GM23338 (cell line): Measurements from ENCODE around the gene HS6ST3. TPM values are rescaled to one million over a fixed set of nuclear protein-coding genes. Genes with fewer than 3 reads are reported as not detected.

Experiments used
- ATAC-seq: fragments of 200-7000 bp; cut with Tn5 transposase; 3 replicates; pipeline ENCODE4 v1.9.1; 2020
- DNase-seq: peaks from one replicate; pipeline ENCODE4 v3.0.0-alpha.2; 2015; ENCODE audit warnings: low spot score
- H2AFZ ChIP-seq: fragments of 200-600 bp; sonication (generic); 2 replicates; pipeline ENCODE4 v1.8.0; 2016; ENCODE audit warnings: antibody characterized with exemption, mild to moderate bottlenecking, moderate library complexity
- H3F3A ChIP-seq: fragments of 200-600 bp; sonication (generic); replicated peaks from 2 replicates; pipeline ENCODE4 v1.8.0; 2017; ENCODE audit warnings: antibody characterized with exemption, mixed run types, low read depth
- H3K27ac ChIP-seq: fragments of 200-600 bp; sonication (generic); 2 replicates; pipeline ENCODE4 v1.6.1; 2016; ENCODE audit warnings: low read depth
- H3K27me3 ChIP-seq: fragments of 200-600 bp; sonication (generic); 2 replicates; pipeline ENCODE4 v1.8.0; 2016; ENCODE audit warnings: mild to moderate bottlenecking, mixed run types, moderate library complexity; ENCODE audit not compliant: insufficient read depth
- H3K36me3 ChIP-seq: fragments of 200-600 bp; sonication (generic); 2 replicates; pipeline ENCODE4 v1.8.0; 2016; ENCODE audit warnings: mild to moderate bottlenecking; ENCODE audit not compliant: insufficient read depth
- H3K4me1 ChIP-seq: fragments of 200-600 bp; sonication (generic); 2 replicates; pipeline ENCODE4 v1.8.0; 2016; ENCODE audit warnings: mild to moderate bottlenecking, moderate library complexity; ENCODE audit not compliant: insufficient read depth
- H3K4me2 ChIP-seq: fragments of 200-600 bp; sonication (generic); 2 replicates; pipeline ENCODE4 v1.7.1; 2017; ENCODE audit warnings: mixed run types
- H3K4me3 ChIP-seq: fragments of 200-600 bp; sonication (generic); 2 replicates; pipeline ENCODE4 v1.6.1; 2016; ENCODE audit warnings: mixed run types
- H3K79me2 ChIP-seq: fragments of 200-600 bp; sonication (generic); replicated peaks from 2 replicates; pipeline ENCODE4 v1.8.0; 2017; ENCODE audit warnings: mild to moderate bottlenecking; ENCODE audit not compliant: insufficient read depth
- H3K9me2 ChIP-seq: fragments of 200-600 bp; sonication (generic); 2 replicates; pipeline ENCODE4 v1.8.0; 2017; ENCODE audit not compliant: insufficient read depth
- H4K20me1 ChIP-seq: fragments of 200-600 bp; sonication (generic); replicated peaks from 2 replicates; pipeline ENCODE4 v1.8.0; 2017; ENCODE audit warnings: mild to moderate bottlenecking; ENCODE audit not compliant: insufficient read depth
- H3K27ac Mint-ChIP-seq: 2 replicates; pipeline ENCODE4 v1.8.0; 2020; ENCODE audit warnings: inconsistent platforms, mild to moderate bottlenecking, moderate library complexity, mixed read lengths
- H3K27me3 Mint-ChIP-seq: 3 replicates; pipeline ENCODE4 v1.8.0; 2022; ENCODE audit warnings: low read depth, mild to moderate bottlenecking, moderate library complexity, mixed read lengths, inconsistent platforms; ENCODE audit not compliant: insufficient read depth, poor library complexity
- H3K36me3 Mint-ChIP-seq: 3 replicates; pipeline ENCODE4 v1.8.0; 2021; ENCODE audit warnings: low read depth, mild to moderate bottlenecking, inconsistent platforms, moderate library complexity, mixed read lengths
- H3K4me1 Mint-ChIP-seq: 3 replicates; pipeline ENCODE4 v1.8.0; 2020; ENCODE audit warnings: mild to moderate bottlenecking, inconsistent platforms, mixed read lengths
- H3K4me3 Mint-ChIP-seq: 3 replicates; pipeline ENCODE4 v1.8.0; 2021; ENCODE audit warnings: moderate library complexity, mild to moderate bottlenecking, inconsistent platforms, mixed read lengths
- H3K9me3 Mint-ChIP-seq: 3 replicates; pipeline ENCODE4 v1.8.0; 2020; ENCODE audit warnings: moderate library complexity, mild to moderate bottlenecking, inconsistent platforms, mixed read lengths
- CREB1 ChIP-seq: fragments of 250-450 bp; sonication (Bioruptor Pico); IDR thresholded peaks from 2 replicates; pipeline ENCODE4 v1.5.0; 2020; ENCODE audit warnings: low read depth, mild to moderate bottlenecking, moderate library complexity
- CTCF ChIP-seq, 2 experiments: fragments of 200-600 bp in 1 of 2; sonication (generic) in 1 of 2; conservative IDR thresholded peaks; 2 replicates each; pipeline versions ENCODE4 v1.5.1 to v1.6.1; 2016 to 2017; ENCODE audit warnings: antibody characterized with exemption in 2 of 2, low read depth in 2 of 2, mild to moderate bottlenecking in 2 of 2, moderate library complexity in 1 of 2
- ETS1 ChIP-seq: IDR thresholded peaks from 2 replicates; pipeline ENCODE4 v1.6.1; 2016; ENCODE audit warnings: antibody characterized with exemption
- EZH2phosphoT487 ChIP-seq: fragments of 200-600 bp; sonication (generic); IDR thresholded peaks from one replicate; pipeline ENCODE4 v1.8.1; 2018; ENCODE audit warnings: antibody characterized with exemption; ENCODE audit not compliant: unreplicated experiment
- JUNB ChIP-seq: IDR thresholded peaks from one replicate; pipeline ENCODE4 v1.6.1; 2016; ENCODE audit warnings: antibody characterized with exemption; ENCODE audit not compliant: unreplicated experiment
- NANOG ChIP-seq: IDR thresholded peaks from 2 replicates; pipeline ENCODE4 v1.6.1; 2016; ENCODE audit warnings: antibody characterized with exemption, borderline replicate concordance
- POLR2AphosphoS5 ChIP-seq: IDR thresholded peaks from 2 replicates; pipeline ENCODE4 v1.6.1; 2016; ENCODE audit warnings: antibody characterized with exemption, low read depth
- STAT1 ChIP-seq: IDR thresholded peaks from one replicate; pipeline ENCODE4 v1.6.1; 2016; ENCODE audit warnings: antibody characterized with exemption; ENCODE audit not compliant: unreplicated experiment
- ZNF114 ChIP-seq: fragments of 250-450 bp; sonication (Bioruptor Pico); IDR thresholded peaks from 2 replicates; pipeline ENCODE4 v1.5.0; 2020; ENCODE audit warnings: mild to moderate bottlenecking, moderate library complexity
- ZNF331 ChIP-seq: fragments of 250-450 bp; sonication (Bioruptor Pico); IDR thresholded peaks from 2 replicates; pipeline ENCODE4 v1.5.0; 2020; ENCODE audit warnings: low read depth, mild to moderate bottlenecking, moderate library complexity
- polyA plus RNA-seq: library from polyadenylated mRNA; unstranded; fragments of >200 nt; fragmentation: Nextera tagmentation; extraction: Ambion mirVana; gene quantifications from 2 replicates; pipeline ENCODE4 v1.2.1, GENCODE V29; 2016
- total RNA-seq: library from RNA; depleted of rRNA; stranded (reverse); fragments of >200 nt; shearing (Covaris generic); gene quantifications from 2 replicates; pipeline ENCODE4 v1.2.3, GENCODE V29; 2014
- TF ChIP-seq, protein P1 (sequence below): IDR thresholded peaks from one replicate; pipeline ENCODE4 v1.6.1; 2018; ENCODE audit warnings: antibody characterized with exemption; ENCODE audit not compliant: unreplicated experiment

Gene HS6ST3
- total and polyA plus RNA-seq, 2 experiments from 2014 or later = 0.52 to 0.80 TPM

GRCh38 chr13:96178759-96179158 lies 88.9 kb downstream of the HS6ST3 start:
- H4K20me1 ChIP-seq = no peaks in the 10 kb centered on the region
- no peak for DNase-seq
- Mint-ChIP-seq H3K27ac (no peak overlapping the region), H3K4me3 (no peak overlapping the region), H3K4me1 (peaks cover 2% of the 10 kb centered on the region; the same call in 1 of the 3 replicates), H3K27me3 (no peaks in the 10 kb centered on the region), H3K36me3 (no peaks in the 10 kb centered on the region), H3K9me3 (no peaks in the 10 kb centered on the region)
- no peaks in the 10 kb centered on the region for H3K4me1 ChIP-seq
- H2AFZ ChIP-seq = no peak overlapping the region
- H3K4me2 ChIP-seq = no peak overlapping the region
- H3K36me3 ChIP-seq = no peaks in the 10 kb centered on the region
- H3K4me3 ChIP-seq = no peak overlapping the region
- no peak for ATAC-seq
- no peaks in the 10 kb centered on the region for H3K27me3 ChIP-seq
- H3F3A ChIP-seq = no peaks in the 10 kb centered on the region
- H3K9me2 ChIP-seq = no peaks in the 10 kb centered on the region
- TF ChIP-seq JUNB (no peak), ZNF114 (CRISPR knock-in tag) (no peak), EZH2phosphoT487 (no peak), POLR2AphosphoS5 (no peak)
- TF ChIP-seq, protein P1, sequence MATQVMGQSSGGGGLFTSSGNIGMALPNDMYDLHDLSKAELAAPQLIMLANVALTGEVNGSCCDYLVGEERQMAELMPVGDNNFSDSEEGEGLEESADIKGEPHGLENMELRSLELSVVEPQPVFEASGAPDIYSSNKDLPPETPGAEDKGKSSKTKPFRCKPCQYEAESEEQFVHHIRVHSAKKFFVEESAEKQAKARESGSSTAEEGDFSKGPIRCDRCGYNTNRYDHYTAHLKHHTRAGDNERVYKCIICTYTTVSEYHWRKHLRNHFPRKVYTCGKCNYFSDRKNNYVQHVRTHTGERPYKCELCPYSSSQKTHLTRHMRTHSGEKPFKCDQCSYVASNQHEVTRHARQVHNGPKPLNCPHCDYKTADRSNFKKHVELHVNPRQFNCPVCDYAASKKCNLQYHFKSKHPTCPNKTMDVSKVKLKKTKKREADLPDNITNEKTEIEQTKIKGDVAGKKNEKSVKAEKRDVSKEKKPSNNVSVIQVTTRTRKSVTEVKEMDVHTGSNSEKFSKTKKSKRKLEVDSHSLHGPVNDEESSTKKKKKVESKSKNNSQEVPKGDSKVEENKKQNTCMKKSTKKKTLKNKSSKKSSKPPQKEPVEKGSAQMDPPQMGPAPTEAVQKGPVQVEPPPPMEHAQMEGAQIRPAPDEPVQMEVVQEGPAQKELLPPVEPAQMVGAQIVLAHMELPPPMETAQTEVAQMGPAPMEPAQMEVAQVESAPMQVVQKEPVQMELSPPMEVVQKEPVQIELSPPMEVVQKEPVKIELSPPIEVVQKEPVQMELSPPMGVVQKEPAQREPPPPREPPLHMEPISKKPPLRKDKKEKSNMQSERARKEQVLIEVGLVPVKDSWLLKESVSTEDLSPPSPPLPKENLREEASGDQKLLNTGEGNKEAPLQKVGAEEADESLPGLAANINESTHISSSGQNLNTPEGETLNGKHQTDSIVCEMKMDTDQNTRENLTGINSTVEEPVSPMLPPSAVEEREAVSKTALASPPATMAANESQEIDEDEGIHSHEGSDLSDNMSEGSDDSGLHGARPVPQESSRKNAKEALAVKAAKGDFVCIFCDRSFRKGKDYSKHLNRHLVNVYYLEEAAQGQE = no peak
- H3K79me2 ChIP-seq = no peaks in the 10 kb centered on the region
- H3K27ac ChIP-seq = no peak overlapping the region

- no peak for DNase-seq
- H3K9me3 Mint-ChIP-seq = no peaks in the 10 kb centered on the region
- H3K36me3 Mint-ChIP-seq = no peaks in the 10 kb centered on the region
- no peak overlapping the region for H3K4me3 Mint-ChIP-seq
- no peak overlapping the region for H3K27ac Mint-ChIP-seq
- peaks cover 2% of the 10 kb centered on the region; the same call in 1 of the 3 replicates for H3K4me1 Mint-ChIP-seq
- H2AFZ ChIP-seq = no peak overlapping the region
- no peaks in the 10 kb centered on the region for H3F3A ChIP-seq
- no peaks in the 10 kb centered on the region for H3K9me2 ChIP-seq
- no peaks in the 10 kb centered on the region for H3K36me3 ChIP-seq
- no peak overlapping the region for H3K27ac ChIP-seq
- H3K79me2 ChIP-seq = no peaks in the 10 kb centered on the region
- no peaks in the 10 kb centered on the region for H4K20me1 ChIP-seq
- no peak overlapping the region for H3K4me3 ChIP-seq
- H3K4me1 ChIP-seq = no peaks in the 10 kb centered on the region
- no peak overlapping the region for H3K4me2 ChIP-seq
- H3K27me3 Mint-ChIP-seq = no peaks in the 10 kb centered on the region
- no peaks in the 10 kb centered on the region for H3K27me3 ChIP-seq
- ATAC-seq = no peak
- TF ChIP-seq JUNB = no peak
- TF ChIP-seq, protein P1 = no peak
- TF ChIP-seq NANOG = no peak
- TF ChIP-seq ZNF114 (CRISPR knock-in tag) = no peak
- no peak for TF ChIP-seq POLR2AphosphoS5
- TF ChIP-seq ZNF331 (CRISPR knock-in tag) = no peak
- no peak for TF ChIP-seq CTCF (conservative IDR thresholded peaks at IDR 0.05; ENCODE audit: low read depth in 2 of 2)
- TF ChIP-seq EZH2phosphoT487 = no peak
- no peak for TF ChIP-seq STAT1
- TF ChIP-seq ETS1 = no peak
- no peak for TF ChIP-seq CREB1
Measured at GRCh38 chr13:96179309-96179708, 89.4 kb downstream of the HS6ST3 start.
